ENCODE data around the gene FTCDNL1.

FTCDNL1 gene

DNA sequence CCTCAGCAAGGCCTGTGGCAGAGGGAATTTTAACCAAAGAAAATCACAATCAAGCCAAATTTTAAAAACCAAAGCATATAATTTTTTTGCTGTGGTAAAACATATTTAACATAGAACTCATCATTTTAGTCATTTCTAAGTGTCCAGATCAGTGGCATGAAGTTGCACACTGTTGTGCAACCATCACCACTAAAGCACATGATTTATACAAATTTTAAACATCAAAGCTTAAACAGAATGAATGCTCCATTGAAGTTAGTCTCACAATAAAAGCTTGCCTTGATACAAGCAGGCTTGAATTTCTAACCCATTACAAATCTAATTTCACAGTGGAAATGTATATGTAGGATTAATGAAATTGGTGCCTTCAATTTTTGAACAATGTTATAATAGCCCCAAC is 31.2 kb downstream of the FTCDNL1 start:
- ChIA-PET CTCF (no interaction called here), POLR2A (no interaction called here)
- Histone ChIP-seq H3K4me1 (ENCODE audit: control extremely low read depth in 1 of 4, control insufficient read depth in 4 of 4, insufficient read depth in 4 of 4, low read length in 3 of 4) (peaks cover 0 to 10% (median 2%) of the 10 kb centered on the region in 4 experiments), H3K36me3 (ENCODE audit: control insufficient read depth in 4 of 4, insufficient read depth in 4 of 4, low read length in 3 of 4) (no peaks in the 10 kb centered on the region), H3K27ac (ENCODE audit: insufficient read depth in 1 of 2, low read depth in 1 of 2, low read length in 2 of 2, poor library complexity in 1 of 2, severe bottlenecking in 2 of 2) (no peak overlapping the region), H3K9me3 (ENCODE audit: control extremely low read depth in 1 of 5, control insufficient read depth in 4 of 5, insufficient read depth in 2 of 5, low read depth in 1 of 5, low read length in 4 of 5) (no peaks in the 10 kb centered on the region), H3K27me3 (replicated peaks in 2 of 5; ENCODE audit: control insufficient read depth in 4 of 5, insufficient read depth in 5 of 5, low read length in 4 of 5) (no peaks in the 10 kb centered on the region), H3K4me3 (ENCODE audit: control insufficient read depth in 1 of 7, extremely low read depth in 1 of 7, insufficient read depth in 4 of 7, low read depth in 2 of 7, low read length in 6 of 7) (no peak overlapping the region)
- DNase-seq, result no peak

DNA sequence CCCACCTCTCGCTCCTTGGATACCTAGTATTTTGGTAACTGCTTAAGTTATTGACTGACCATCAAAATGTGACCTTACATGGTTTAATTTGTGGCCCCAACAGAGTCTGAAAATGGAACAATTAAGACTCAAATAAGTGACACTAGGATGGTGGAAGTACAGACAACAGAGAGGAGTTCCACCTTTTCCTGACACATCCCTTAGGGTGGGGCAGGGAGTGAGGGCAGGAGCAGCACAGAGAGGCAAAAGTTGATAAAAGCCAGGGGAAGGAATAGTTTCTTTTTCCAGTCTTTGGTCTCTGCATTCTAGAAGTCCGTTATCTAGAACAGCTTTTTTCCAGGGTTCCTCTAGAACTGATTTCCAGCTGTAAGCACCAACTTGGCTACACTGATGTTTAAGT is 32.2 kb downstream of the FTCDNL1 start:
- 100% methylated on average over 2 of the region's 2 CpGs for WGBS (ENCODE audit: insufficient coverage)
- H3K36me3 ChIP-seq (ENCODE audit: control insufficient read depth in 4 of 4, insufficient read depth in 4 of 4, low read length in 3 of 4), result no peaks in the 10 kb centered on the region
- no peaks in the 10 kb centered on the region for H3K9me3 ChIP-seq (ENCODE audit: control extremely low read depth in 1 of 5, control insufficient read depth in 4 of 5, insufficient read depth in 2 of 5, low read depth in 1 of 5, low read length in 4 of 5)
- ChIA-PET POLR2A (no interaction called here), CTCF (no interaction called here)
- H3K27ac ChIP-seq (ENCODE audit: insufficient read depth in 1 of 2, low read depth in 1 of 2, low read length in 2 of 2, poor library complexity in 1 of 2, severe bottlenecking in 2 of 2), result no peak overlapping the region
- peaks cover 0 to 16% (median 7%) of the 10 kb centered on the region in 4 experiments for H3K4me1 ChIP-seq (ENCODE audit: control extremely low read depth in 1 of 4, control insufficient read depth in 4 of 4, insufficient read depth in 4 of 4, low read length in 3 of 4)
- no peak overlapping the region for H3K4me3 ChIP-seq (ENCODE audit: control insufficient read depth in 1 of 7, extremely low read depth in 1 of 7, insufficient read depth in 4 of 7, low read depth in 2 of 7, low read length in 6 of 7)
- no peak for DNase-seq
- no peaks in the 10 kb centered on the region for H3K27me3 ChIP-seq (replicated peaks in 2 of 5; ENCODE audit: control insufficient read depth in 4 of 5, insufficient read depth in 5 of 5, low read length in 4 of 5)

DNA sequence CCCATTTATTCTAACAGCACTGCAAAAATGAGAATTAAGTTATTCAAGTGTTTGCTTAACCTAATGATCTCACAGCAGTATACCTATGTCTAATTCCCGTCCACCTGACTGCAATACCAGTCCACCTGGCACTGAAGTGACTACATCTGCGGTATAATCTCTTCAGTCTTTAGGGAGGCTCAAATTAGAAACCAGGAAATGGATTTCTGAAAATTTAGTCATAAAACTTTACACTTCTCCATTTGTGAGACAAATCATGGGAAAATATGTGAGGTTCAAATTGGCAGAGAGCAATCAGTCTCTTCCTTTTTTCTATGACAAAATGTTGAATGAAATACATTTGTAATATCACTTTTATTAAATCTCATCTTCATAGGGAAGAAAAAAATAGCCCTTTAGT is 33.0 kb downstream of the FTCDNL1 start:
- no peak overlapping the region for H3K4me3 ChIP-seq (ENCODE audit: control insufficient read depth in 1 of 7, extremely low read depth in 1 of 7, insufficient read depth in 4 of 7, low read depth in 2 of 7, low read length in 6 of 7)
- H3K36me3 ChIP-seq (ENCODE audit: control insufficient read depth in 4 of 4, insufficient read depth in 4 of 4, low read length in 3 of 4), result no peaks in the 10 kb centered on the region
- ChIA-PET CTCF (no interaction called here), POLR2A (no interaction called here)
- H3K27me3 ChIP-seq (replicated peaks in 2 of 5; ENCODE audit: control insufficient read depth in 4 of 5, insufficient read depth in 5 of 5, low read length in 4 of 5), result no peaks in the 10 kb centered on the region
- no peak overlapping the region for H3K27ac ChIP-seq (ENCODE audit: insufficient read depth in 1 of 2, low read depth in 1 of 2, low read length in 2 of 2, poor library complexity in 1 of 2, severe bottlenecking in 2 of 2)
- peak in 2 of 3 donors; percentile 19 to 46 for DNase-seq
- H3K4me1 ChIP-seq (ENCODE audit: control extremely low read depth in 1 of 4, control insufficient read depth in 4 of 4, insufficient read depth in 4 of 4, low read length in 3 of 4), result peaks cover 0 to 17% (median 7%) of the 10 kb centered on the region in 4 experiments
- WGBS (ENCODE audit: insufficient coverage), result no CpG with 5 or more reads among the region's 2 CpGs
- no peaks in the 10 kb centered on the region for H3K9me3 ChIP-seq (ENCODE audit: control extremely low read depth in 1 of 5, control insufficient read depth in 4 of 5, insufficient read depth in 2 of 5, low read depth in 1 of 5, low read length in 4 of 5)

DNA sequence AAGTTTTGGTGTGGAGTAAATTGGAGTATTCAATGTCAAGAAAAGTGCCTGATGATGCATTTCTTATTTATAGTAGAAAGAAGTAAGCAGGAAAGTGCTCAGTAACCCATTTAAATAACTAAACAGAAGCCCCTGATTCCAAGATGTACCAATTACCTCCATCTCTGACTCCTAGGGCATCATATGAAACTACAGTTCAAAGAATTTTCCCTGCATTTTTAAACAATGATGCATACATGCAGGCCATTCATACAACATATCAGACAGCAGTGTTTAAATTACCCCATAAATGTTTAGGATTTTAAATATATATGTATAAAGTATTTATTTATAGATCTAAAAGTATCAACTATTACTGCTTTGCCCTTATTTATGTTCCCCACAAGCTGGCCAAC is 36.2 kb downstream of the FTCDNL1 start:
- no peak overlapping the region for H3K27ac ChIP-seq (ENCODE audit: insufficient read depth in 1 of 2, low read depth in 1 of 2, low read length in 2 of 2, poor library complexity in 1 of 2, severe bottlenecking in 2 of 2)
- DNase-seq, result no peak
- peaks cover 0 to 3% (median 1%) of the 10 kb centered on the region in 4 experiments for H3K36me3 ChIP-seq (ENCODE audit: control insufficient read depth in 4 of 4, insufficient read depth in 4 of 4, low read length in 3 of 4)
- no peaks in the 10 kb centered on the region for H3K27me3 ChIP-seq (replicated peaks in 2 of 5; ENCODE audit: control insufficient read depth in 4 of 5, insufficient read depth in 5 of 5, low read length in 4 of 5)
- POLR2A ChIA-PET, result no interaction called here
- H3K9me3 ChIP-seq (ENCODE audit: control extremely low read depth in 1 of 5, control insufficient read depth in 4 of 5, insufficient read depth in 2 of 5, low read depth in 1 of 5, low read length in 4 of 5), result no peaks in the 10 kb centered on the region
- no peak overlapping the region for H3K4me3 ChIP-seq (ENCODE audit: control insufficient read depth in 1 of 7, extremely low read depth in 1 of 7, insufficient read depth in 4 of 7, low read depth in 2 of 7, low read length in 6 of 7)
- H3K4me1 ChIP-seq (ENCODE audit: control extremely low read depth in 1 of 4, control insufficient read depth in 4 of 4, insufficient read depth in 4 of 4, low read length in 3 of 4), result peaks cover 0 to 17% (median 7%) of the 10 kb centered on the region in 4 experiments
- CTCF ChIA-PET, result no interaction called here

DNA sequence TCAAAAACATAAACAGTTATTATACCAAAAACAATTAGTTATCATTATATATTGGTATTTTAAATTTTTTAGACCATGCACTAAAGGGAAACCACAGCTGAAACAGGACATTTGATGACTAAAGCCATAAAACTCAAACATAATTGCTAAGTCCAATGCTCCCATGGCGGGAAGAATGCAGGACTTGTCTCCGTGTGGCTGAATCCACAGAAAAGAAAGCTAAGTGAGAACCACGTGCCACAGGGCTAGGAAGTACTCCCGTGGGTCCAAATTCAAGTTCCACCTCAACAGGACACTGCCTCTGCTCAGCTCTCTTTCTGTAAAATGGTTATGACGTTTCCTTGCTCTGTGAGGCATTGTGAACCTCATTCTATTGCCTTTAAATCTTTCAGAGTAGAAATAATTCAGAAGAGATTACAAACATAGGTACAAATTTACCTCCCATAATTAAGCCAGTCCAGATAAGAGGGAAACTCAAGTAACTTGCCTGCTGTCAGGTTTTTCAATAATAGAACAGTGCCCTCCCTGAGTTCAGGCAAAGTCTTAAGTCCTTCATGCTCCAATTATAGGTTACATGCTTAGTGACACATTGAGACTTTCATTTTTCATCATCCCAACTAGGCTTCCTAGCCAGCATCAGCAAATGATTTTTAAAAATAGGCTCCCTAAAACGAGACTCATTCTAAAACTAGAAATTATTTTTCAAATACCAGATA is 36.7 kb downstream of the FTCDNL1 start:
- peaks cover 0 to 14% (median 7%) of the 10 kb centered on the region in 4 experiments for H3K4me1 ChIP-seq (ENCODE audit: control extremely low read depth in 1 of 4, control insufficient read depth in 4 of 4, insufficient read depth in 4 of 4, low read length in 3 of 4)
- no peak for DNase-seq

DNA sequence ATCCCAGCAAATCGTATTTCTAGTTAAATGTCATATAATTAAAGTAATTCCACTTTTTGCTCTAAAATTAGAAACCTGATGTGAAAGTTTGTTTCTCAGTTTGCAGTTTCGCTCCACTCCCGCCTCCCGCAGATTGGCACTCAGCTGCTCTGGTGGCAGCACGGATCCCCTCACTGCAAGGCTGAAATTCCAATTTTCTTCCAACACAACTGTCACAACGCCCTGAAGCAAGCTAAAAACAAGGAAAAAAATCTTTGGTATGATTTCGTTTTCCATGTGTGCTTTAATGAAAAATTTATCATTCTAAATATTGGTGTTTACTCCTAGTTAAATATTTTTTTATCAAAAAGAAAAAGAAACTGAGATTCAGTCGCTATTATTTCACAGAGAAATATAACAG is 38.5 kb downstream of the FTCDNL1 start:
- DNase-seq, result no peak
- ChIA-PET CTCF (no interaction called here), POLR2A (no interaction called here)
- no peaks in the 10 kb centered on the region for H3K27me3 ChIP-seq (replicated peaks in 2 of 5; ENCODE audit: control insufficient read depth in 4 of 5, insufficient read depth in 5 of 5, low read length in 4 of 5)
- H3K9me3 ChIP-seq (ENCODE audit: control extremely low read depth in 1 of 5, control insufficient read depth in 4 of 5, insufficient read depth in 2 of 5, low read depth in 1 of 5, low read length in 4 of 5), result peaks cover 0 to 5% (median 0%) of the 10 kb centered on the region in 5 experiments
- no peak overlapping the region for H3K4me3 ChIP-seq (ENCODE audit: control insufficient read depth in 1 of 7, extremely low read depth in 1 of 7, insufficient read depth in 4 of 7, low read depth in 2 of 7, low read length in 6 of 7)
- H3K4me1 ChIP-seq (ENCODE audit: control extremely low read depth in 1 of 4, control insufficient read depth in 4 of 4, insufficient read depth in 4 of 4, low read length in 3 of 4), result peaks cover 0 to 9% (median 5%) of the 10 kb centered on the region in 4 experiments
- WGBS (ENCODE audit: insufficient coverage), result 100% methylated on average over 4 of the region's 8 CpGs
- H3K27ac ChIP-seq (ENCODE audit: insufficient read depth in 1 of 2, low read depth in 1 of 2, low read length in 2 of 2, poor library complexity in 1 of 2, severe bottlenecking in 2 of 2), result no peak overlapping the region
- peaks cover 0 to 6% (median 1%) of the 10 kb centered on the region in 4 experiments for H3K36me3 ChIP-seq (ENCODE audit: control insufficient read depth in 4 of 4, insufficient read depth in 4 of 4, low read length in 3 of 4)

More for the DNA sequence above, 36.7 kb downstream of the FTCDNL1 start:
- H3K4me3 ChIP-seq (ENCODE audit: control insufficient read depth in 1 of 7, extremely low read depth in 1 of 7, insufficient read depth in 4 of 7, low read depth in 2 of 7, low read length in 6 of 7), result no peak overlapping the region
- H3K27ac ChIP-seq (ENCODE audit: insufficient read depth in 1 of 2, low read depth in 1 of 2, low read length in 2 of 2, poor library complexity in 1 of 2, severe bottlenecking in 2 of 2), result no peak overlapping the region
- ChIA-PET CTCF (no interaction called here), POLR2A (no interaction called here)
- WGBS (ENCODE audit: insufficient coverage), result 93% methylated on average over 4 of the region's 6 CpGs
- H3K36me3 ChIP-seq (ENCODE audit: control insufficient read depth in 4 of 4, insufficient read depth in 4 of 4, low read length in 3 of 4), result peaks cover 0 to 3% (median 1%) of the 10 kb centered on the region in 4 experiments
- H3K9me3 ChIP-seq (ENCODE audit: control extremely low read depth in 1 of 5, control insufficient read depth in 4 of 5, insufficient read depth in 2 of 5, low read depth in 1 of 5, low read length in 4 of 5), result no peaks in the 10 kb centered on the region
- no peaks in the 10 kb centered on the region for H3K27me3 ChIP-seq (replicated peaks in 2 of 5; ENCODE audit: control insufficient read depth in 4 of 5, insufficient read depth in 5 of 5, low read length in 4 of 5)

DNA sequence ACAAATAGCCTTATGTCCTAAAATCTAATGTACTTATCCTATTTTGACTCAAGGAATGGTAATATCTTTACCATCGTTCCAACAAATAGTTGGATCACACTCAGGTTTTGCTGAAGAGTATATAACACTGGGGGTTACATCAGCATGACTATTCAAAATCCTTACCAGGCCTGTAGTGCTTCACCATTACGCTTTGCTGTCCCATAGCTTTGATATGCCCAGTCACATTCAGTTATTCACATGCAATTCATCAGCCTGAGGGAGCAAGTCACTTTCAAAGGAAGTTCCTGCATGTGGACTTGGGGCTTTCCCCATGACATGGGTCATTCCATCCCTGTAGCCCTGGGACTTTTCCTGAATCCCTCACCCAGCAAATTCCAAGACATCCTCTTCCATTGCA is 39.6 kb downstream of the FTCDNL1 start:
- ChIA-PET POLR2A (no interaction called here), CTCF (interaction anchor here (1.3 kb wide), 1 partner anchor 18 kb away, joined by 3 read pairs; no protein-coding TSS in a partner anchor)
- no peak for DNase-seq
- Histone ChIP-seq H3K27ac (ENCODE audit: insufficient read depth in 1 of 2, low read depth in 1 of 2, low read length in 2 of 2, poor library complexity in 1 of 2, severe bottlenecking in 2 of 2) (no peak overlapping the region), H3K4me1 (ENCODE audit: control extremely low read depth in 1 of 4, control insufficient read depth in 4 of 4, insufficient read depth in 4 of 4, low read length in 3 of 4) (peaks cover 0 to 7% (median 5%) of the 10 kb centered on the region in 4 experiments), H3K27me3 (replicated peaks in 2 of 5; ENCODE audit: control insufficient read depth in 4 of 5, insufficient read depth in 5 of 5, low read length in 4 of 5) (no peaks in the 10 kb centered on the region), H3K4me3 (ENCODE audit: control insufficient read depth in 1 of 7, extremely low read depth in 1 of 7, insufficient read depth in 4 of 7, low read depth in 2 of 7, low read length in 6 of 7) (no peak overlapping the region), H3K9me3 (ENCODE audit: control extremely low read depth in 1 of 5, control insufficient read depth in 4 of 5, insufficient read depth in 2 of 5, low read depth in 1 of 5, low read length in 4 of 5) (peaks cover 0 to 5% (median 0%) of the 10 kb centered on the region in 5 experiments), H3K36me3 (ENCODE audit: control insufficient read depth in 4 of 4, insufficient read depth in 4 of 4, low read length in 3 of 4) (peaks cover 0 to 6% (median 1%) of the 10 kb centered on the region in 4 experiments)
- WGBS (ENCODE audit: insufficient coverage), result 100% methylated on average over 2 of the region's 2 CpGs
